Lung (tissue), 12 donors: ENCODE measurements around the gene TPRKB. TPM values are rescaled to one million over a fixed set of nuclear protein-coding genes. Genes with fewer than 3 reads are reported as not detected.

Source experiments
- ATAC-seq: fragments of 200-7000 bp; cut with Tn5 transposase; one replicate; pipeline ENCODE4 v1.9.1; 2020; ENCODE audit warnings: moderate number of reproducible peaks; ENCODE audit not compliant: insufficient read depth, low FRiP score
- DNase-seq, 3 donors: peaks; one replicate each; pipeline ENCODE4 v3.0.0-alpha.2; 2013 to 2017
- H3K27ac ChIP-seq, 2 donors: one replicate each; pipeline ENCODE4 v1.5.1; 2013; ENCODE audit warnings: mild to moderate bottlenecking in 2 of 2, moderate library complexity in 2 of 2, control low read depth in 1 of 2, inconsistent platforms in 1 of 2, low read depth in 1 of 2, low read length in 1 of 2
- H3K27me3 ChIP-seq, 3 donors: one replicate each; pipeline ENCODE4 v1.5.1; 2013; ENCODE audit warnings: low read length in 2 of 3; ENCODE audit not compliant: control insufficient read depth in 3 of 3, insufficient read depth in 3 of 3
- H3K36me3 ChIP-seq, 4 donors: one replicate each; pipeline ENCODE4 v1.5.1; 2013; ENCODE audit warnings: low read length in 4 of 4, mild to moderate bottlenecking in 1 of 4, moderate library complexity in 1 of 4; ENCODE audit not compliant: control insufficient read depth in 4 of 4, insufficient read depth in 4 of 4
- H3K4me1 ChIP-seq, 5 donors: one replicate each; pipeline ENCODE4 v1.5.1; 2013; ENCODE audit warnings: low read length in 5 of 5, mild to moderate bottlenecking in 2 of 5, moderate library complexity in 1 of 5; ENCODE audit not compliant: control insufficient read depth in 5 of 5, insufficient read depth in 5 of 5
- H3K4me3 ChIP-seq: one replicate; pipeline ENCODE4 v1.5.1; 2013; ENCODE audit warnings: mild to moderate bottlenecking, control low read depth, moderate library complexity
- H3K9ac ChIP-seq, 2 donors: one replicate each; pipeline ENCODE4 v1.5.1; 2013; ENCODE audit warnings: low read length in 2 of 2, control low read depth in 1 of 2; ENCODE audit not compliant: insufficient read depth in 1 of 2
- H3K9me3 ChIP-seq, 4 donors: one replicate each; pipeline ENCODE4 v1.5.1; 2013; ENCODE audit warnings: low read length in 3 of 4, mild to moderate bottlenecking in 1 of 4, moderate library complexity in 1 of 4; ENCODE audit not compliant: control insufficient read depth in 4 of 4, insufficient read depth in 3 of 4
- CTCF ChIP-seq: IDR thresholded peaks from 2 replicates; pipeline ENCODE4 v1.5.1; 2012; ENCODE audit warnings: mild to moderate bottlenecking; ENCODE audit errors: control extremely low read depth, extremely low read depth
- WGBS, 2 donors: extraction: QIAGEN DNeasy Blood & Tissue Kit; methylation state at CpG; one replicate each; pipeline ENCODE4 v1.1.7; 2013; 5-methylcytosine and 5-hydroxymethylcytosine counted together
- polyA plus RNA-seq, 2 donors: library from polyadenylated mRNA; stranded (reverse); fragments of 200-250 nt; gene quantifications; one replicate each; pipeline ENCODE4 v1.2.1, GENCODE V29; 2013
- total RNA-seq, 2 donors: library from RNA; depleted of rRNA in 1 of 2; stranded (reverse); fragments of >200 nt in 1 of 2; gene quantifications; one replicate each; pipeline ENCODE4 v1.2.1, GENCODE V29; 2014 to 2021
- donor health status: control.
- donor health status: control.
- donor health status: Bipolar disorder and iron deficiency.
- donor health status: healthy.
- donor health status: DM: yes; HTN: yes; CAD: no.

TPRKB gene
- total and polyA plus RNA-seq, 4 donors = 15.1 to 54.2 (median 25.6) TPM

GRCh38 chr2:73740767-73741166 lies 3.6 kb upstream of the TPRKB start:
- ATAC-seq (no peak), DNase-seq (no peak)
- H3K9ac ChIP-seq = no peak overlapping the region
- no peak overlapping the region for H3K4me3 ChIP-seq
- H3K36me3 ChIP-seq = peaks cover 2 to 18% (median 12%) of the 10 kb centered on the region in 4 donors
- WGBS, 2 donors = 89 to 92% methylated on average over 2 of the region's 2 CpGs
- TF ChIP-seq CTCF = no peak
- peaks cover 0 to 5% (median 1%) of the 10 kb centered on the region in 4 donors for H3K9me3 ChIP-seq
- H3K27me3 ChIP-seq = peaks cover 0 to 4% (median 0%) of the 10 kb centered on the region in 3 donors
- H3K27ac ChIP-seq = no peak overlapping the region
- peaks cover 0 to 8% (median 0%) of the 10 kb centered on the region in 5 donors for H3K4me1 ChIP-seq

GRCh38 chr2:73739101-73739500 lies 2.0 kb upstream of the TPRKB start:
- TF ChIP-seq CTCF = no peak
- H3K4me3 ChIP-seq = no peak overlapping the region
- no peak for ATAC-seq
- H3K9ac ChIP-seq = no peak overlapping the region
- DNase-seq = no peak
- H3K27me3 ChIP-seq = peaks cover 0 to 4% (median 0%) of the 10 kb centered on the region in 3 donors
- WGBS, 2 donors = 95 to 97% methylated on average over 3 of the region's 3 CpGs
- peaks cover 0 to 16% (median 10%) of the 10 kb centered on the region in 4 donors for H3K36me3 ChIP-seq
- H3K4me1 ChIP-seq = peaks cover 0 to 10% (median 0%) of the 10 kb centered on the region in 5 donors
- no peak overlapping the region for H3K27ac ChIP-seq
- H3K9me3 ChIP-seq = peaks cover 0 to 5% (median 1%) of the 10 kb centered on the region in 4 donors

- 9 to 10% methylated on average over 8 of the region's 8 CpGs for WGBS, 2 donors
- Histone ChIP-seq H3K4me3 (peak overlapping the region; percentile 83), H3K27ac (peak overlapping the region; percentile 48 to 77), H3K27me3 (peaks cover 0 to 4% (median 0%) of the 10 kb centered on the region in 3 donors), H3K4me1 (peaks cover 0 to 10% (median 0%) of the 10 kb centered on the region in 5 donors), H3K36me3 (peaks cover 4 to 22% (median 9%) of the 10 kb centered on the region in 4 donors), H3K9me3 (peaks cover 0 to 5% (median 0%) of the 10 kb centered on the region in 4 donors), H3K9ac (peak overlapping the region; percentile 72 to 92)
- ATAC-seq (no peak), DNase-seq (no peak)
- no peak for TF ChIP-seq CTCF
Observed at GRCh38 chr2:73736378-73736777, 767 bp downstream of the TPRKB start.

- TF ChIP-seq CTCF = no peak
- WGBS, 2 donors = 83 to 86% methylated on average over 4 of the region's 4 CpGs
- Histone ChIP-seq H3K27ac (no peak overlapping the region), H3K9ac (no peak overlapping the region), H3K9me3 (no peaks in the 10 kb centered on the region), H3K36me3 (peaks cover 6 to 28% (median 20%) of the 10 kb centered on the region in 4 donors), H3K27me3 (no peaks in the 10 kb centered on the region), H3K4me3 (no peak overlapping the region), H3K4me1 (peaks cover 0 to 2% (median 0%) of the 10 kb centered on the region in 5 donors)
- DNase-seq (no peak), ATAC-seq (no peak)
Observed at GRCh38 chr2:73730810-73731209, 6.3 kb downstream of the TPRKB start.
